Suprapubic skin (tissue), 4 donors: ENCODE results near the gene CCBE1. TPM values are rescaled to one million over a fixed set of nuclear protein-coding genes. Genes with fewer than 3 reads are reported as not detected.

ENCODE experiments used
- DNase-seq, 2 donors: peaks; one replicate each; pipeline ENCODE4 v3.0.0-alpha.2; 2019; ENCODE audit warnings: low spot score in 2 of 2
- H3K27ac ChIP-seq: fragments of 200-600 bp; sonication (generic); one replicate; pipeline ENCODE4 v1.5.1; 2019
- H3K27me3 ChIP-seq: fragments of 200-600 bp; sonication (generic); one replicate; pipeline ENCODE4 v1.5.1; 2019
- H3K36me3 ChIP-seq: fragments of 200-600 bp; sonication (generic); one replicate; pipeline ENCODE4 v1.5.1; 2019
- H3K4me1 ChIP-seq: fragments of 200-600 bp; sonication (generic); one replicate; pipeline ENCODE4 v1.5.1; 2019
- H3K4me3 ChIP-seq: fragments of 200-600 bp; sonication (generic); one replicate; pipeline ENCODE4 v1.5.1; 2019; ENCODE audit warnings: mild to moderate bottlenecking
- H3K9me3 ChIP-seq: fragments of 200-600 bp; sonication (generic); one replicate; pipeline ENCODE4 v1.5.1; 2019
- CTCF ChIP-seq, 2 donors: fragments of 200-600 bp in 1 of 2; fragments of 450-650 bp in 1 of 2; sonication (generic) in 1 of 2; IDR thresholded peaks; one replicate each; pipeline ENCODE4 v1.5.1; 2016 to 2019; ENCODE audit warnings: antibody characterized with exemption in 2 of 2, mild to moderate bottlenecking in 1 of 2, moderate library complexity in 1 of 2
- EP300 ChIP-seq: sonication (generic); formaldehyde crosslinking; IDR thresholded peaks from one replicate; pipeline ENCODE4 v1.6.1; 2017; ENCODE audit warnings: antibody characterized with exemption
- POLR2A ChIP-seq, 2 donors: fragments of 450-650 bp; IDR thresholded peaks; one replicate each; pipeline ENCODE4 v1.6.1; 2017; ENCODE audit warnings: antibody characterized with exemption in 2 of 2, mild to moderate bottlenecking in 2 of 2, moderate library complexity in 2 of 2
- POLR2AphosphoS5 ChIP-seq, 3 donors: sonication (generic); formaldehyde crosslinking; IDR thresholded peaks; one replicate each; pipeline ENCODE4 v1.6.1; 2017; ENCODE audit warnings: antibody characterized with exemption in 3 of 3
- WGBS: methylation state at CpG from one replicate; pipeline ENCODE4 v1.1.5; 2018; 5-methylcytosine and 5-hydroxymethylcytosine counted together
- total RNA-seq, 4 donors: library from RNA; depleted of rRNA; stranded (reverse); fragments of >200 nt; gene quantifications; one replicate each; pipeline ENCODE4 v1.1.0, GENCODE V29; 2016

CCBE1 gene
- total RNA-seq, 4 donors from 2014 or later: 0.81 to 3.7 (median 1.7) TPM

- Histone ChIP-seq H3K36me3 (no peaks in the 10 kb centered on the region), H3K27me3 (no peaks in the 10 kb centered on the region), H3K4me3 (no peak overlapping the region), H3K9me3 (no peaks in the 10 kb centered on the region), H3K4me1 (peaks cover 4% of the 10 kb centered on the region), H3K27ac (no peak overlapping the region)
- 78% methylated on average over 3 of the region's 3 CpGs for WGBS
- TF ChIP-seq POLR2AphosphoS5 (IDR thresholded peaks at IDR 0.05) (no peak), EP300 (no peak), CTCF (IDR thresholded peaks at IDR 0.05) (no peak)
- no peak for DNase-seq
These were observed 240.6 kb downstream of the CCBE1 start for GRCh38 chr18:59456657-59457056.

GRCh38 chr18:59455728-59456276 is 241.4 kb downstream of the CCBE1 start:
- Histone ChIP-seq H3K27ac (no peak overlapping the region), H3K4me3 (no peak overlapping the region), H3K27me3 (no peaks in the 10 kb centered on the region), H3K9me3 (no peaks in the 10 kb centered on the region), H3K4me1 (peaks cover 4% of the 10 kb centered on the region), H3K36me3 (no peaks in the 10 kb centered on the region)
- TF ChIP-seq CTCF (IDR thresholded peaks at IDR 0.05) (no peak), EP300 (no peak), POLR2A (IDR thresholded peaks at IDR 0.05) (no peak), POLR2AphosphoS5 (IDR thresholded peaks at IDR 0.05) (no peak)
- DNase-seq: no peak
- 74% methylated on average over 12 of the region's 12 CpGs for WGBS

- 57% methylated on average over 9 of the region's 13 CpGs for WGBS
- H3K4me1 ChIP-seq: peaks cover 4% of the 10 kb centered on the region
- no peaks in the 10 kb centered on the region for H3K9me3 ChIP-seq
- no peak for TF ChIP-seq CTCF (IDR thresholded peaks at IDR 0.05)
- TF ChIP-seq POLR2AphosphoS5 (IDR thresholded peaks at IDR 0.05): no peak
- TF ChIP-seq POLR2A (IDR thresholded peaks at IDR 0.05): no peak
- H3K27me3 ChIP-seq: no peaks in the 10 kb centered on the region
- H3K36me3 ChIP-seq: no peaks in the 10 kb centered on the region
- H3K27ac ChIP-seq: no peak overlapping the region
- H3K4me3 ChIP-seq: no peak overlapping the region
- DNase-seq: no peak
These were observed 242.1 kb downstream of the CCBE1 start for GRCh38 chr18:59454909-59455727.

GRCh38 chr18:59453468-59453961 is 243.7 kb downstream of the CCBE1 start:
- Histone ChIP-seq H3K27me3 (no peaks in the 10 kb centered on the region), H3K27ac (no peak overlapping the region), H3K9me3 (no peaks in the 10 kb centered on the region), H3K4me3 (no peak overlapping the region), H3K36me3 (no peaks in the 10 kb centered on the region), H3K4me1 (no peaks in the 10 kb centered on the region)
- DNase-seq: no peak
- no peak for TF ChIP-seq CTCF (IDR thresholded peaks at IDR 0.05)
- TF ChIP-seq POLR2AphosphoS5 (IDR thresholded peaks at IDR 0.05): no peak
- no peak for TF ChIP-seq POLR2A (IDR thresholded peaks at IDR 0.05)
- TF ChIP-seq EP300: no peak
- 80% methylated on average over 7 of the region's 7 CpGs for WGBS

- Histone ChIP-seq H3K4me3 (no peak overlapping the region), H3K9me3 (no peaks in the 10 kb centered on the region), H3K4me1 (no peaks in the 10 kb centered on the region), H3K36me3 (no peaks in the 10 kb centered on the region), H3K27me3 (no peaks in the 10 kb centered on the region), H3K27ac (no peak overlapping the region)
- DNase-seq: no peak
- TF ChIP-seq CTCF (IDR thresholded peaks at IDR 0.05): no peak
- TF ChIP-seq POLR2AphosphoS5 (IDR thresholded peaks at IDR 0.05): no peak
- TF ChIP-seq POLR2A (IDR thresholded peaks at IDR 0.05): no peak
- no peak for TF ChIP-seq EP300
- WGBS: 82% methylated on average over 6 of the region's 6 CpGs
These were observed 245.3 kb downstream of the CCBE1 start for GRCh38 chr18:59451963-59452362.
